Activated CD4-positive, alpha-beta T cell treated with anti-CD3 and anti-CD28 coated beads for 24 hours (primary cell): ENCODE results near the gene MYO16.

Source experiments
- DNase-seq, 2 donors: peaks; one replicate each; pipeline ENCODE4 v3.0.0-alpha.2; 2020; ENCODE audit warnings: low read depth in 2 of 2

Gene MYO16

DNA sequence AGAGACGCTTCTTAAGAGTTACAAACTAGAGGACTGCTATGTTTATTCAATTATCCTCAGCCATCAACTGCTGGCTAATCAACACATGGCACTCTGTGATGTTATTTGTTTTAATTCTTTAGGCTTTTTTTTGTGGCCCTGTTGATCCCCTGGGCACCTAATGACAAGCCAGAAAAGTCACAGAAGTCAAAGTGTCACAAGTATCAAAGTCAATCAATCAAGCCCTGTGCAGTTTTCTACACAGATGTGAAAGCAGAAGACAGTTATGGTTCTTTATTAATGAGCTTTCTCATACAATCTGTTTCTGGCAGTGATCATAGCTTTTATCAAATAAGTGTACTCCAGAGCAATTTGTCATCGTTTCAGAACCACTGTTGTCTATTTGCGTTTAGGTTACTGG lies 34.3 kb downstream of the MYO16 start:
- no peak for DNase-seq

GRCh38 chr13:108667205-108667604 lies 37.8 kb downstream of the MYO16 start:
- DNase-seq = no peak

- DNase-seq = no peak
Observed at GRCh38 chr13:108669381-108669780, 40.0 kb downstream of the MYO16 start.

- DNase-seq = no peak
Observed at GRCh38 chr13:108674346-108674745, 44.9 kb downstream of the MYO16 start.

DNA sequence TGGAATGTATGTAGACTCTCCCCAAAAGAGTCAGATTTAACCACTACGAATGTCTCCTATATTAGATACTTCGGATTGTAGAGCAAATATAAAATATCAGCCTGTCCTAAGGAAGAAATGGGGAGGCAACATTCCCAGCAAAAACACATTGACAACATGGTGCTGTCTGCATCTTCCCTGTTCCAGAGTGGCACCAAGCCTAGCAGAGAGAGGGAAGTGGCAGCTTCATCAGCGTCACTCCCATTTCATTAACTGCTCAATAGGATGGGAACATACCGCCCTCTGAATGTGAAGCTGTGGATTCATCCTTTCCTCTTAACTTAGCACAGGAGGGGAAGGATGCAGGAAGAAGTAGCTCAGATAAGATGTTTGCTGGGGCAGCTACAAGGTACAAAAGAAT lies 45.4 kb downstream of the MYO16 start:
- no peak for DNase-seq

- DNase-seq = no peak
Observed at GRCh38 chr13:108676620-108677019, 47.2 kb downstream of the MYO16 start.

- DNase-seq = no peak
Observed at GRCh38 chr13:108677806-108678205, 48.4 kb downstream of the MYO16 start.

DNA sequence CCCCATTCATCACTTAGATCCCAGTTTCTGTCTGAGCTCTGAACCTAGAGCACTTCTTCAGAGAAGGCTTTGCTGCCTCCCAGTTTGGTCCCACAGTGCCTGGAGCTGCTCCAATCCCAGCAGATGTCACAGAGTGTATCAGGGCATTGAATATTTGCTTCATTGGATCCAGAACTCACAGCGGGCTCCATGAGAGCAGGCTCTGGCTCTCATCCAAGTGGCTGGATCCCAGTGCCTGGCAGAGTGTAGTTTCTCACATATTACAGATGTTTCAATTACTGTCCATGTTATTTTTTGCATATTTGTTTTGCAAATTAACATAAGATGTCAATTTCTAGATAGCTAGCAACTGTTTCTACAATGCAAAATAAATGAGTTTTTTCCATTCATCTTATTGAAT lies 50.6 kb downstream of the MYO16 start:
- DNase-seq = no peak

- DNase-seq = no peak
Observed at GRCh38 chr13:108681986-108682575, 52.7 kb downstream of the MYO16 start.

GRCh38 chr13:108682714-108683113 lies 53.3 kb downstream of the MYO16 start:
- DNase-seq = no peak

DNA sequence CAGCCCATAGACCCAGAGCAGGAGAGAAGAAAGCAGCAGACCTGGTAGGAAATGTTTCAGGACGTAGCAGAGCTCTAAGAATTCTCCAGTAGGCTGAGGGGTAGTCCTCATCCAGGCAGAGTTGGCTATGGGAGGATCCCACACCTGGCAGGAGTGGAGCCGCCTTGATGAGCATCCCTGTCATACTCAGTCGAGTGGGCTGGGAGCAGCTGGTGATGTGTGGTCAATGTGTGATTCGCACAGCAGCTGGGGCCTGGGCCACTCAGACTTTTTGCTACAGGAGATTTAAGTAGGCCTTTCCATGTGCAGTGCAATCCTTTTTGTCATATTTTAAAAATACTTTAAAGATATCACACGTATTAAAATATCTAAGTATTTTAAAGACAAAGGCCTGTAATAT lies 56.6 kb downstream of the MYO16 start:
- DNase-seq = no peak

- no peak for DNase-seq
Observed at GRCh38 chr13:108690726-108691125, 61.3 kb downstream of the MYO16 start.

- DNase-seq = no peak
Observed at GRCh38 chr13:108700422-108701170, 71.2 kb downstream of the MYO16 start.

- no peak for DNase-seq
Observed at GRCh38 chr13:108702171-108702570, 72.8 kb downstream of the MYO16 start.

DNA sequence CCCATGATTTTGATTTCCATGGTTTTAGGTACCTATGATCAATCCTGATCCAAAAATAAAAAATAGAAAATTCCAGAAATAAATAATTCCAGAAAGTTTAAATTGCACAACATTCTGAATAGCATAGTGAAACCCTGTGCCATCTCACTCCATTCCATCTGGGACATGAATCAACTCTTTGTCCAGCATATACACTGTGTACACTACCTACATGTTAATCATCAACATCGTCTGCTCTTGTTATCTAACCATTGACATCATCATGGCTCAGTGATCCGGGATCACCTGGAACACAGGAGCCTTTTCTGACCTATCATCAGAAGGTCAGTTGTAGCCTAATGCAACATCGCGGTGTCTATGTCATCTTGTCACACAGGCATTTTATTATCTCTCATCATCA lies 75.6 kb downstream of the MYO16 start:
- DNase-seq = no peak

DNA sequence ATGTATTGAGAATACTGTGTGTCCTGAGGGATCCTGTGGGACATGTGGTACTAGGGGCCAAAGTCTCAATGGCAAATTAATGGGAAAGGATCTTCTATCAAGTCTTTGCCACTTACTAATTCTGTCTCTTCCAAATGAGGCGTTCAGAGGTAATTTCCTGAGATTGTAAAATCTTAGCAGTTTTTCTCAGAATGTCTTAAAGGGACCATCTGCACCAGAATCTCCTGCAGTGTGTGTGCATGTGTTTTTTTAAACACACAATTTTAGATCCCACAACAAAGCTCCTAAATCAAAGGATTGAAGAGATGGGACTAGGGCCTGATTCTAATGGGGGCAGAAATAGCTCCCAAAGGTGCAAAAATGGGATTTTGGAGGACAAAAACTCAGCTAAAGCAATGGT lies 78.2 kb downstream of the MYO16 start:
- DNase-seq = no peak

DNA sequence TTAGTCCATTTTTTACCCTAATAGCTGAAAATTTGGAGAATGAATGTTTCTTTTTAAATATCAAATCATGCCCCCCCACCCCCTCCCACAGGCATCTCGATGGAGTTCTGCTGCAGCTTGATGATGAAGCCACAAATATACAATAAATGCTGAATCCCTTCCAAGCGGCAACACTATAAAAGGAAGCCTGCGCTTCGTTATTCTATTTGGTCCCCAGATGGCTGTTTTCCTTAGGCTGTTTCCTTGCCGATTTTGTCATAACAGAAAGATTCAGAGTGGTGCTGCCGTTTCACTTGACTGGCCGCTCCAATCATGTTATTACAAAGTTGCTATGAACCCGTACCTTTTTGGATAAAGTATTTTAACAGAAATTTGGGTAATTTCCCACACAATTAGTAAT lies 79.5 kb downstream of the MYO16 start:
- DNase-seq = no peak

- DNase-seq = no peak
Observed at GRCh38 chr13:108711386-108711785, 82.0 kb downstream of the MYO16 start.

GRCh38 chr13:108725471-108725870 lies 96.1 kb downstream of the MYO16 start:
- no peak for DNase-seq

DNA sequence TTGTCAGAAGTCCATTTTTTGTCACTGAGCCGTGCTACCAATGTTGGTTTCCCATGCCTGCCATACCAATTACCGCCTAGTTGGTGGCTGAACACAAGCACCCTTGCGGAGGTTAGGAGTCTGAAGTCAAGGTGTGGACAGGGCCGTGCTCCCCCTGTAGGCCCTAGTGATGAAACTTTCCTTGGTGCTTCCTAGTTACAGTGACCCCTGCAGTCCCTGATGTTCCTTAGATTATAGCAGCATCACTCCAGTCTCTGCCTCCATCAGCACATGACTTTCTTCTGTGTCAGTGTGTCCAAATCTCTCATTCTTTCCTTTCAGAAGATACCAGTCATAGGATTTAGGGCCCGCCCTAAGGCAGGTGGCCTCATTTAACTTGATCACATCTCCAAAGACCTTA lies 99.0 kb downstream of the MYO16 start:
- no peak for DNase-seq

GRCh38 chr13:108733022-108733560 lies 103.7 kb downstream of the MYO16 start:
- no peak for DNase-seq

DNA sequence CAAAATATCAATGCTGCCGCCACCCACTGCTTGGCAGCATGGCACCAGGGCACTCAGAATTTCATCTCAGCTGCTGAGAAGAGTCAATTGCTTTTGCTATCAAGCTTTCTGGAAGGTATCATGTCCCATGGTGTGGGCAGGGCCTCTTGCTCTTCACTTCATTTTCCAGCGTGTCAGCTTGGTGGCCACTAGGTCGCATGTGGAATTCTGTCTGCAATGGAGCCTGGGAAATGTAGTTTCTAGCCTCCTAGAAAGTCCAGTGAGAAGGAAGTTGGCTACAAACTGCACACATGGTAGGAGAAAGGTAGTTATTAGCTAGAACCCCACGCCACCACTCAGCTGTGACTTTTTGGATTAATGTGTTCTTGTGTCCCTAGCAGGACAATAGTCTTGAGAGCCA lies 105.3 kb downstream of the MYO16 start:
- DNase-seq = no peak

GRCh38 chr13:108741930-108742329 lies 112.5 kb downstream of the MYO16 start:
- no peak for DNase-seq
